ENCODE measurements around the gene SAMD4A.

The SAMD4A gene

GRCh38 chr14:54683882-54684794, 117.2 kb downstream of the SAMD4A start:
- no peak for DNase-seq (ENCODE audit: low read depth in 2 of 2)

GRCh38 chr14:54685286-54685845, 118.4 kb downstream of the SAMD4A start:
- DNase-seq (ENCODE audit: low read depth in 2 of 2) = no peak

- no peak for DNase-seq (ENCODE audit: low read depth in 2 of 2)
These were observed 119.4 kb downstream of the SAMD4A start for GRCh38 chr14:54686219-54686870.

- DNase-seq (ENCODE audit: low read depth in 2 of 2) = no peak
These were observed 120.2 kb downstream of the SAMD4A start for GRCh38 chr14:54686871-54687749.

- no peak for DNase-seq (ENCODE audit: low read depth in 2 of 2)
These were observed 120.8 kb downstream of the SAMD4A start for GRCh38 chr14:54687750-54688119.

GRCh38 chr14:54688229-54688628, 121.3 kb downstream of the SAMD4A start:
- DNase-seq (ENCODE audit: low read depth in 2 of 2) = peak in 1 of 2 donors; percentile 4

GRCh38 chr14:54689928-54690327, 123.0 kb downstream of the SAMD4A start:
- DNase-seq (ENCODE audit: low read depth in 2 of 2) = no peak

GRCh38 chr14:54690887-54691286, 124.0 kb downstream of the SAMD4A start:
- no peak for DNase-seq (ENCODE audit: low read depth in 2 of 2)

GRCh38 chr14:54691525-54692283, 124.8 kb downstream of the SAMD4A start:
- peak; percentile 26 to 46 for DNase-seq (ENCODE audit: low read depth in 2 of 2)

GRCh38 chr14:54692284-54692772, 125.4 kb downstream of the SAMD4A start:
- DNase-seq (ENCODE audit: low read depth in 2 of 2) = no peak

GRCh38 chr14:54693761-54694160, 126.8 kb downstream of the SAMD4A start:
- no peak for DNase-seq (ENCODE audit: low read depth in 2 of 2)

- DNase-seq (ENCODE audit: low read depth in 2 of 2) = no peak
These were observed 128.3 kb downstream of the SAMD4A start for GRCh38 chr14:54695196-54695595.

GRCh38 chr14:54697001-54697400, 130.1 kb downstream of the SAMD4A start:
- DNase-seq (ENCODE audit: low read depth in 2 of 2) = no peak

GRCh38 chr14:54697803-54698202, 130.9 kb downstream of the SAMD4A start:
- DNase-seq (ENCODE audit: low read depth in 2 of 2) = no peak

- DNase-seq (ENCODE audit: low read depth in 2 of 2) = no peak
These were observed 131.6 kb downstream of the SAMD4A start for GRCh38 chr14:54698501-54698900.

GRCh38 chr14:54698966-54699530, 132.1 kb downstream of the SAMD4A start:
- no peak for DNase-seq (ENCODE audit: low read depth in 2 of 2)

- no peak for DNase-seq (ENCODE audit: low read depth in 2 of 2)
These were observed 132.8 kb downstream of the SAMD4A start for GRCh38 chr14:54699735-54700134.

- no peak for DNase-seq (ENCODE audit: low read depth in 2 of 2)
These were observed 133.8 kb downstream of the SAMD4A start for GRCh38 chr14:54700717-54701116.

GRCh38 chr14:54702014-54702491, 135.1 kb downstream of the SAMD4A start:
- no peak for DNase-seq (ENCODE audit: low read depth in 2 of 2)

GRCh38 chr14:54702492-54702891, 135.6 kb downstream of the SAMD4A start:
- no peak for DNase-seq (ENCODE audit: low read depth in 2 of 2)

Measured in activated CD4-positive, alpha-beta T cell treated with anti-CD3 and anti-CD28 coated beads for 24 hours (primary cell).